Keratinocyte (primary cell): ENCODE measurements around the gene LENG1. TPM values are rescaled to one million over a fixed set of nuclear protein-coding genes. Genes with fewer than 3 reads are reported as not detected.
A peak's percentile ranks its signal among the peaks of the same experiment; 100 is the strongest.

Experiments
- DNase-seq: peaks from one replicate; pipeline ENCODE4 v3.0.0-alpha.2; 2011; ENCODE audit warnings: low read depth, missing footprints, low spot score
- FAIRE-seq: peaks from 2 replicates; lab custom pipeline; 2011; peaks lifted over from hg19 to GRCh38; lab: Jason Lieb, UNC
- H2AFZ ChIP-seq: 2 replicates; pipeline ENCODE4 v1.6.0; 2012; ENCODE audit warnings: low read length, control low read depth, inconsistent platforms; ENCODE audit not compliant: control insufficient read depth
- H3K27ac ChIP-seq: 2 replicates; pipeline ENCODE4 v1.5.1; 2011; ENCODE audit warnings: low read length; ENCODE audit not compliant: control insufficient read depth, insufficient read depth
- H3K27me3 ChIP-seq: 3 replicates; pipeline ENCODE4 v1.6.0; 2011; ENCODE audit warnings: low read length; ENCODE audit not compliant: control insufficient read depth, insufficient read depth; ENCODE audit errors: extremely low read depth
- H3K36me3 ChIP-seq, 2 experiments: 2 replicates in 1 of 2; 3 replicates in 1 of 2; pipeline ENCODE4 v1.5.1; 2011; ENCODE audit warnings: low read length in 2 of 2, mild to moderate bottlenecking in 1 of 2; ENCODE audit not compliant: control insufficient read depth in 2 of 2, insufficient read depth in 2 of 2; ENCODE audit errors: extremely low read depth in 1 of 2
- H3K4me1 ChIP-seq: 3 replicates; pipeline ENCODE4 v1.5.1; 2011; ENCODE audit warnings: low read length; ENCODE audit not compliant: control insufficient read depth, insufficient read depth; ENCODE audit errors: extremely low read depth
- H3K4me2 ChIP-seq: 3 replicates; pipeline ENCODE4 v1.6.0; 2011; ENCODE audit warnings: low read depth, low read length; ENCODE audit not compliant: control insufficient read depth, insufficient read depth; ENCODE audit errors: extremely low read depth
- H3K4me3 ChIP-seq, 3 experiments: fragments of 200-600 bp in 1 of 3; sonication (generic) in 1 of 3; 2 replicates in 2 of 3; 3 replicates in 1 of 3; pipeline ENCODE4 v1.5.1; 2011 to 2016; ENCODE audit warnings: low read length in 3 of 3, mild to moderate bottlenecking in 3 of 3, control low read depth in 2 of 3, inconsistent platforms in 1 of 3, low read depth in 1 of 3, mixed read lengths in 1 of 3, mixed run types in 1 of 3, moderate library complexity in 1 of 3; ENCODE audit not compliant: control insufficient read depth in 2 of 3, insufficient read depth in 2 of 3; ENCODE audit errors: extremely low read depth in 1 of 3
- H3K79me2 ChIP-seq: 2 replicates; pipeline ENCODE4 v1.6.0; 2012; ENCODE audit warnings: low read length; ENCODE audit not compliant: control insufficient read depth, insufficient read depth
- H3K9ac ChIP-seq: 3 replicates; pipeline ENCODE4 v1.6.0; 2011; ENCODE audit warnings: low read length; ENCODE audit not compliant: control insufficient read depth, insufficient read depth; ENCODE audit errors: extremely low read depth
- H3K9me1 ChIP-seq: 3 replicates; pipeline ENCODE4 v1.6.0; 2011; ENCODE audit warnings: low read length; ENCODE audit not compliant: control insufficient read depth, insufficient read depth; ENCODE audit errors: extremely low read depth
- H3K9me3 ChIP-seq: 2 replicates; pipeline ENCODE4 v1.5.1; 2012; ENCODE audit warnings: low read depth, low read length; ENCODE audit not compliant: control insufficient read depth
- H4K20me1 ChIP-seq: 3 replicates; pipeline ENCODE4 v1.6.0; 2011; ENCODE audit warnings: low read length; ENCODE audit not compliant: control insufficient read depth, insufficient read depth; ENCODE audit errors: extremely low read depth
- CTCF ChIP-seq, 3 experiments: IDR thresholded peaks in 1 of 3; conservative IDR thresholded peaks in 1 of 3; optimal IDR thresholded peaks in 1 of 3; 2 replicates in 2 of 3; 3 replicates in 1 of 3; pipeline versions ENCODE3 to v1.5.1; 2011; ENCODE audit warnings: low read length in 3 of 3, mild to moderate bottlenecking in 3 of 3, moderate library complexity in 2 of 3, control low read depth in 1 of 3, inconsistent platforms in 1 of 3; ENCODE audit not compliant: insufficient read depth in 2 of 3; ENCODE audit errors: extremely low read depth in 1 of 3
- EZH2 ChIP-seq: IDR thresholded peaks from one replicate; pipeline ENCODE4 v1.6.1; 2012; ENCODE audit warnings: inconsistent platforms, mild to moderate bottlenecking, low read length, moderate library complexity
- dilution Hi-C: fragments of 300-500 bp; cut with MboI; formaldehyde crosslinking; loops from one replicate; pipeline ENCODE4 v1.7.0; 2020; ENCODE audit warnings: low sequenced_read_pairs; ENCODE audit not compliant: extremely low pct_ligation_motif_present
- polyA plus RNA-seq, 5 experiments: library from polyadenylated mRNA; depleted of rRNA in 3 of 5; stranded (reverse) in 3 of 5; stranded (forward) in 1 of 5; unstranded in 1 of 5; fragments of >200 nt; gene quantifications; 1 replicate in 1 of 5; 2 replicates in 3 of 5; 3 replicates in 1 of 5; pipeline versions ENCODE4 v1.2.1 to v1.2.3, GENCODE V29; 2011 to 2012; ENCODE audit warnings: missing spikeins in 2 of 5, low read depth in 1 of 5, low replicate concordance in 1 of 5

The LENG1 gene
- polyA plus RNA-seq, 1 donor (not counting 4 experiments of a cell fraction or from before 2014, with no cell fraction given) = 3.4 TPM

- FAIRE-seq (no peak), DNase-seq (no peak)
- H3K9me3 ChIP-seq = no peaks in the 10 kb centered on the region
- H3K79me2 ChIP-seq = peaks cover 2% of the 10 kb centered on the region
- peaks cover 5% of the 10 kb centered on the region for H4K20me1 ChIP-seq
- no peaks in the 10 kb centered on the region for H3K27me3 ChIP-seq
- H3K4me2 ChIP-seq = no peak overlapping the region
- peak in 2 of 3 experiments; percentile 10 to 20 for TF ChIP-seq CTCF (optimal IDR thresholded peaks at IDR 0.05 in 1 of 3, IDR thresholded peaks at IDR 0.05 in 1 of 3, conservative IDR thresholded peaks at IDR 0.05 in 1 of 3; ENCODE audit: extremely low read depth in 1 of 3, insufficient read depth in 2 of 3, low read length in 3 of 3)
- TF ChIP-seq EZH2 = no peak
- H2AFZ ChIP-seq = no peak overlapping the region
- no peak overlapping the region for H3K27ac ChIP-seq
- peaks cover 22 to 23% of the 10 kb centered on the region in 2 experiments for H3K36me3 ChIP-seq
- dilution Hi-C loops = no loop called here
- no peaks in the 10 kb centered on the region for H3K9me1 ChIP-seq
- H3K4me3 ChIP-seq = no peak overlapping the region
- no peaks in the 10 kb centered on the region for H3K4me1 ChIP-seq
- no peak overlapping the region for H3K9ac ChIP-seq
Observed at GRCh38 chr19:54179921-54180461, 20.5 kb upstream of the LENG1 start.

GRCh38 chr19:54179262-54179852, 19.8 kb upstream of the LENG1 start:
- dilution Hi-C loops = no loop called here
- no peaks in the 10 kb centered on the region for H3K4me1 ChIP-seq
- FAIRE-seq (no peak), DNase-seq (no peak)
- H3K27me3 ChIP-seq = no peaks in the 10 kb centered on the region
- H2AFZ ChIP-seq = no peak overlapping the region
- H3K79me2 ChIP-seq = peaks cover 2% of the 10 kb centered on the region
- H3K9me1 ChIP-seq = no peaks in the 10 kb centered on the region
- no peak overlapping the region for H3K9ac ChIP-seq
- peaks cover 5% of the 10 kb centered on the region for H4K20me1 ChIP-seq
- no peak overlapping the region for H3K27ac ChIP-seq
- no peak overlapping the region for H3K4me3 ChIP-seq
- H3K36me3 ChIP-seq = peaks cover 22 to 23% of the 10 kb centered on the region in 2 experiments
- no peak overlapping the region for H3K4me2 ChIP-seq
- TF ChIP-seq CTCF (optimal IDR thresholded peaks at IDR 0.05 in 1 of 3, IDR thresholded peaks at IDR 0.05 in 1 of 3, conservative IDR thresholded peaks at IDR 0.05 in 1 of 3; ENCODE audit: extremely low read depth in 1 of 3, insufficient read depth in 2 of 3, low read length in 3 of 3) = no peak
- no peak for TF ChIP-seq EZH2
- no peaks in the 10 kb centered on the region for H3K9me3 ChIP-seq
